ENCODE results near the gene SLC50A1. TPM values are rescaled to one million over a fixed set of nuclear protein-coding genes. Genes with fewer than 3 reads are reported as not detected.

SLC50A1 gene
- total RNA-seq, 1 experiment from 2014 or later: 38.4 TPM

DNA sequence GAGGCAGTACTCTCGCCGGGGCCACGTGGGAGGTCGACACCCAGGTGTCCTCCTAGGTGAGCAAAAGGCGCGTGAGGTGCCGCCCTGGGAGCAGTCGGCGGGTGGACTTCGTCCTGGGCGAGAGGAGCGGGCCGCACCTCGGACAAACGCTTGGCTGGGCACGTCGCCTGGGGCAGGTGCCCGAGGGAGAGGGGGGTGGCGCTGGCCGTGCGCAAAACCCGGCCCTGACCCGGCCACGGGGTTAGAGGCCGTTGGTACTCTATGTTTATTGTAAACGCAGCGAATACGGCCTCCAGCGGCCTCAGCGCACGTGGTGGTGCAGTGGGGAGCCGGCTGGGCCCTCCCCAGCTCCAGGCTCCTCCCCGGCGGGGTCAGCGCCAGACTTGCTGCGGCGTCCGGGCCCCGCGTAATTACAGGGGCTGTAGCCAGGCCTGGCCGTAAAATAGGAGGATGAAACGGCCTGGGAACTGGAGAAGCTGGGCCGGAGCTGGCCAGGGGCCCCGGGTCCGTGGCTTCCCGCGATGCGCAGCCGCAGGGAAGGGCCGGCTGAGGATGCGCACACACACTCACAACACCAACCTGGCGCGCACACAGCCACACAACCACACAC, 9.6 kb upstream of the SLC50A1 start:
- CTCF ChIA-PET: interaction anchor here (0.5 to 2.9 kb wide), 10 partner anchors 8 to 86 kb away, joined by 3 to 16 read pairs (median 6); partner anchors contain the start of genes KRTCAP2 and SLC50A1
- Mint-ChIP-seq H3K27me3 (ENCODE audit: insufficient read depth, unreplicated experiment) (no peaks in the 10 kb centered on the region), H3K27ac (ENCODE audit: unreplicated experiment) (peak overlapping the region; percentile 80), H3K36me3 (ENCODE audit: insufficient read depth, unreplicated experiment) (peaks cover 34% of the 10 kb centered on the region), H3K4me1 (ENCODE audit: low read depth, unreplicated experiment) (peaks cover 42% of the 10 kb centered on the region), H3K4me3 (ENCODE audit: unreplicated experiment) (peak overlapping the region; percentile 89), H3K9me3 (ENCODE audit: unreplicated experiment) (no peaks in the 10 kb centered on the region)
- Histone ChIP-seq H3K36me3 (ENCODE audit: control insufficient read depth, insufficient read depth, low read length) (no peaks in the 10 kb centered on the region), H3K4me1 (peaks cover 60% of the 10 kb centered on the region), H3K9me3 (no peaks in the 10 kb centered on the region), H3K4me3 (ENCODE audit: low read depth, low read length) (peak overlapping the region; percentile 68), H3K27me3 (replicated peaks; ENCODE audit: control insufficient read depth, insufficient read depth, low read length) (no peaks in the 10 kb centered on the region)
- TF ChIP-seq, protein P1, sequence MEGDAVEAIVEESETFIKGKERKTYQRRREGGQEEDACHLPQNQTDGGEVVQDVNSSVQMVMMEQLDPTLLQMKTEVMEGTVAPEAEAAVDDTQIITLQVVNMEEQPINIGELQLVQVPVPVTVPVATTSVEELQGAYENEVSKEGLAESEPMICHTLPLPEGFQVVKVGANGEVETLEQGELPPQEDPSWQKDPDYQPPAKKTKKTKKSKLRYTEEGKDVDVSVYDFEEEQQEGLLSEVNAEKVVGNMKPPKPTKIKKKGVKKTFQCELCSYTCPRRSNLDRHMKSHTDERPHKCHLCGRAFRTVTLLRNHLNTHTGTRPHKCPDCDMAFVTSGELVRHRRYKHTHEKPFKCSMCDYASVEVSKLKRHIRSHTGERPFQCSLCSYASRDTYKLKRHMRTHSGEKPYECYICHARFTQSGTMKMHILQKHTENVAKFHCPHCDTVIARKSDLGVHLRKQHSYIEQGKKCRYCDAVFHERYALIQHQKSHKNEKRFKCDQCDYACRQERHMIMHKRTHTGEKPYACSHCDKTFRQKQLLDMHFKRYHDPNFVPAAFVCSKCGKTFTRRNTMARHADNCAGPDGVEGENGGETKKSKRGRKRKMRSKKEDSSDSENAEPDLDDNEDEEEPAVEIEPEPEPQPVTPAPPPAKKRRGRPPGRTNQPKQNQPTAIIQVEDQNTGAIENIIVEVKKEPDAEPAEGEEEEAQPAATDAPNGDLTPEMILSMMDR (IDR thresholded peaks at IDR 0.05; ENCODE audit: insufficient read depth in 1 of 2, low read depth in 1 of 2, low read length in 1 of 2, severe bottlenecking in 1 of 2, unreplicated experiment in 1 of 2): no peak
- DNase-seq: peak; percentile 75 to 81
- intact Hi-C loops (cut with micrococcal nuclease; ENCODE audit: unreplicated experiment): loop anchor here (1.0 to 5.0 kb wide), 5 partner anchors 9 to 124 kb away; partner anchors contain the start of genes SLC50A1 and ZBTB7B
- BruUV-seq (replicated peaks): no TSS peak
- POLR2A ChIA-PET: interaction anchor here (0.6 to 1.7 kb wide), 5 partner anchors 9 to 1124 kb away, joined by 3 to 7 read pairs (median 3); partner anchors contain the start of gene SLC50A1

DNA sequence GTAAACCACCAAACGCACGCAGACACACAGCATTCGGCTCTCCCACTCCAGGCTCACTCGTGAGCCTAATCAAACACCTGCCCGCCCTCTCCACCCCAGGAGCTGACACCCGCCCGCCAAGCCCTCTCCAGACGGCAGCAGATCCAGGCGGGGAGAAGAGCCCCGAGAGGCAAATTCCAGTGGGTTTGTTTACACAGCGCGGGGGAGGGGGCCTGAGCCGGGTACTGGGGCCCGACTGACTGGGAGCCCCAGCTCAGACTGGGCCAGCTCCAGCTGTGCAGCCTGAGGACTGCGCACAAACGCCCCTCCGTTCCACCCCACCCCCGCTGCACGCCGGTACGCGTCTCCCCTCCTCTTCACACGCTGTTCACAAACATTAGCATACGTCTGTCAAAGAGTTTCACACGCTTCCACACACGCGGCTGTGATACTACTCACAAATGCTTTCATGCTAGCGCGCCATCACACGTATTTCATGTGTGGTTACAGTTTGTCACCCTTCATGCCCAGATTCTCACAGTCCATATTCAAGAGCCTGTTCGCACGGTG, 9.0 kb upstream of the SLC50A1 start:
- DNase-seq: peak; percentile 86 to 90
- Mint-ChIP-seq H3K4me3 (ENCODE audit: unreplicated experiment) (peak overlapping the region; percentile 89), H3K27ac (ENCODE audit: unreplicated experiment) (peak overlapping the region; percentile 80), H3K9me3 (ENCODE audit: unreplicated experiment) (no peaks in the 10 kb centered on the region), H3K36me3 (ENCODE audit: insufficient read depth, unreplicated experiment) (peaks cover 40% of the 10 kb centered on the region), H3K4me1 (ENCODE audit: low read depth, unreplicated experiment) (peaks cover 38% of the 10 kb centered on the region), H3K27me3 (ENCODE audit: insufficient read depth, unreplicated experiment) (no peaks in the 10 kb centered on the region)
- CTCF ChIA-PET: interaction anchor here (1.0 to 2.9 kb wide), 6 partner anchors 8 to 46 kb away, joined by 4 to 16 read pairs (median 8); partner anchors contain the start of genes KRTCAP2 and SLC50A1
- intact Hi-C loops (cut with micrococcal nuclease; ENCODE audit: unreplicated experiment): loop anchor here (1.0 to 5.0 kb wide), 5 partner anchors 9 to 124 kb away; partner anchors contain the start of genes SLC50A1 and ZBTB7B
- no peaks in the 10 kb centered on the region for H3K27me3 ChIP-seq (replicated peaks; ENCODE audit: control insufficient read depth, insufficient read depth, low read length)
- H3K36me3 ChIP-seq (ENCODE audit: control insufficient read depth, insufficient read depth, low read length): peaks cover 3% of the 10 kb centered on the region
- H3K4me1 ChIP-seq: peaks cover 54% of the 10 kb centered on the region
- BruUV-seq (replicated peaks): TSS peak; percentile 20
- H3K9me3 ChIP-seq: no peaks in the 10 kb centered on the region
- POLR2A ChIA-PET: interaction anchor here (0.5 to 1.7 kb wide), 4 partner anchors 9 to 1125 kb away, joined by 3 to 7 read pairs (median 4); partner anchors contain the start of gene SLC50A1
- TF ChIP-seq, protein P1 (IDR thresholded peaks at IDR 0.05; ENCODE audit: insufficient read depth in 1 of 2, low read depth in 1 of 2, low read length in 1 of 2, severe bottlenecking in 1 of 2, unreplicated experiment in 1 of 2): no peak
- peak overlapping the region; percentile 68 for H3K4me3 ChIP-seq (ENCODE audit: low read depth, low read length)

All from Caco-2 (cell line).